ELR (cell line): ENCODE data around the gene ZBTB5.
"Not testable (repeated sequence)": the region's sequence is repeated elsewhere in the genome, so short reads cannot be mapped to it uniquely, and the experiment has no call there.

Experiments used
- DNase-seq: peaks from one replicate; pipeline ENCODE4 v3.0.0-alpha.2; 2015; ENCODE audit warnings: low read depth

Gene ZBTB5

GRCh38 chr9:37405764-37406380 lies 59.4 kb downstream of the ZBTB5 start:
- DNase-seq, result no peak

GRCh38 chr9:37405350-37405749 lies 59.9 kb downstream of the ZBTB5 start:
- no peak for DNase-seq

- no peak for DNase-seq
Measured at GRCh38 chr9:37404590-37404989, 60.7 kb downstream of the ZBTB5 start.

- DNase-seq, result no peak
Measured at GRCh38 chr9:37399336-37399735, 65.9 kb downstream of the ZBTB5 start.

GRCh38 chr9:37398464-37399025 lies 66.7 kb downstream of the ZBTB5 start:
- no peak for DNase-seq

- DNase-seq, result not testable (repeated sequence)
Measured at GRCh38 chr9:37397948-37398347, 67.3 kb downstream of the ZBTB5 start.

GRCh38 chr9:37395663-37396062 lies 69.6 kb downstream of the ZBTB5 start:
- DNase-seq, result no peak

GRCh38 chr9:37395229-37395628 lies 70.0 kb downstream of the ZBTB5 start:
- no peak for DNase-seq

GRCh38 chr9:37392272-37392671 lies 73.0 kb downstream of the ZBTB5 start:
- no peak for DNase-seq

- peak; percentile 38 for DNase-seq
Measured at GRCh38 chr9:37390759-37391158, 74.5 kb downstream of the ZBTB5 start.
